PC-3 (cell line): ENCODE measurements around the gene NFYC. TPM values are rescaled to one million over a fixed set of nuclear protein-coding genes. Genes with fewer than 3 reads are reported as not detected.

Source experiments
- ATAC-seq: fragments of 200-7000 bp; cut with Tn5 transposase; 2 replicates; pipeline ENCODE4 v1.9.1; 2020; ENCODE audit warnings: mild to moderate bottlenecking, moderate library complexity
- BruUV-seq: library from RNA; stranded (reverse); fragments of 400-500 nt; replicated peaks from 2 replicates; lab custom pipeline; 2021; lab: Mats Ljungman, UMichigan
- CTCF ChIA-PET: fragments of 300-600 bp; sonication (Branson Sonifier 250); formaldehyde crosslinking; loops from one replicate; lab custom pipeline; 2022; ENCODE audit warnings: antibody characterized with exemption; lab: Charles Lee
- POLR2A ChIA-PET: fragments of 300-600 bp; sonication (Branson Sonifier 250); formaldehyde crosslinking; loops from one replicate; lab custom pipeline; 2022; ENCODE audit warnings: antibody characterized with exemption; ENCODE audit not compliant: unreplicated experiment; lab: Charles Lee
- DNase-seq: peaks from one replicate; pipeline ENCODE4 v3.0.0-alpha.2; 2015
- H2AFZ ChIP-seq: fragments of 300-600 bp; sonication (generic); 2 replicates; pipeline ENCODE4 v1.6.0; 2016; ENCODE audit warnings: antibody characterized with exemption, low read length
- H3F3A ChIP-seq: fragments of 300-600 bp; sonication (generic); one replicate; pipeline ENCODE4 v1.6.0; 2017; ENCODE audit warnings: antibody characterized with exemption, low read length, control low read depth, mild to moderate bottlenecking; ENCODE audit not compliant: unreplicated experiment
- H3K27ac ChIP-seq: fragments of 300-600 bp; sonication (generic); 2 replicates; pipeline ENCODE4 v1.5.1; 2016; ENCODE audit warnings: mild to moderate bottlenecking, low read length
- H3K27me3 ChIP-seq: fragments of 300-600 bp; sonication (generic); 2 replicates; pipeline ENCODE4 v1.6.1; 2016; ENCODE audit warnings: low read length, mixed read lengths
- H3K36me3 ChIP-seq: fragments of 300-600 bp; sonication (generic); 2 replicates; pipeline ENCODE4 v1.6.1; 2016; ENCODE audit warnings: low read depth, mixed run types, low read length, mixed read lengths
- H3K4me1 ChIP-seq: fragments of 300-600 bp; sonication (generic); 2 replicates; pipeline ENCODE4 v1.5.1; 2016; ENCODE audit warnings: low read length; ENCODE audit not compliant: insufficient read depth
- H3K4me2 ChIP-seq: fragments of 300-600 bp; sonication (generic); 2 replicates; pipeline ENCODE4 v1.6.0; 2016; ENCODE audit warnings: low read length
- H3K4me3 ChIP-seq: fragments of 300-600 bp; sonication (generic); 2 replicates; pipeline ENCODE4 v1.5.1; 2016; ENCODE audit warnings: mild to moderate bottlenecking, low read length, mixed read lengths
- H3K79me2 ChIP-seq: fragments of 300-600 bp; sonication (generic); 2 replicates; pipeline ENCODE4 v1.6.1; 2017; ENCODE audit warnings: low read length, mixed read lengths
- H3K9ac ChIP-seq: fragments of 300-600 bp; sonication (generic); 2 replicates; pipeline ENCODE4 v1.6.0; 2016; ENCODE audit warnings: mild to moderate bottlenecking, low read length
- H3K9me2 ChIP-seq: fragments of 300-600 bp; sonication (generic); replicated peaks from 2 replicates; pipeline ENCODE4 v1.6.1; 2016; ENCODE audit warnings: mixed run types, low read length, mixed read lengths
- H3K9me3 ChIP-seq: fragments of 300-600 bp; sonication (generic); 2 replicates; pipeline ENCODE4 v1.6.1; 2016; ENCODE audit warnings: low read length, mixed read lengths
- H4K20me1 ChIP-seq: fragments of 300-600 bp; sonication (generic); 2 replicates; pipeline ENCODE4 v1.6.1; 2016; ENCODE audit warnings: low read length, mixed read lengths
- EZH2 ChIP-seq: fragments of 300-600 bp; sonication (generic); IDR thresholded peaks from one replicate; pipeline ENCODE4 v1.6.1; 2017; ENCODE audit warnings: antibody characterized with exemption, mild to moderate bottlenecking, low read length; ENCODE audit not compliant: unreplicated experiment
- EZH2phosphoT487 ChIP-seq: fragments of 300-600 bp; sonication (generic); IDR thresholded peaks from 2 replicates; pipeline ENCODE4 v1.6.1; 2018; ENCODE audit warnings: mild to moderate bottlenecking, antibody characterized with exemption, low read length, borderline replicate concordance
- intact Hi-C: fragments of 100-400 bp; cut with micrococcal nuclease; formaldehyde crosslinking; loops from 2 replicates; pipeline ENCODE4 v1.9.0; 2023
- total RNA-seq: library from RNA; depleted of rRNA; stranded (reverse); fragments of >200 nt; gene quantifications from 2 replicates; pipeline ENCODE4 v1.2.3, GENCODE V29; 2014
- TF ChIP-seq, protein P1 (sequence below): fragments of 300-600 bp; sonication (generic); conservative IDR thresholded peaks from 2 replicates; pipeline ENCODE4 v1.5.1; 2017; ENCODE audit warnings: antibody characterized with exemption, low read depth, mild to moderate bottlenecking, low read length

NFYC gene
- total RNA-seq, 1 experiment from 2014 or later = 52.6 TPM

GRCh38 chr1:40712997-40713396, 21.5 kb downstream of the NFYC start:
- BruUV-seq = no TSS peak
- Histone ChIP-seq H3K4me3 (no peak overlapping the region), H3K4me1 (peaks cover 39% of the 10 kb centered on the region)

GRCh38 chr1:40715491-40716059, 24.1 kb downstream of the NFYC start:
- Histone ChIP-seq H3K9me2 (no peaks in the 10 kb centered on the region), H3K27me3 (no peaks in the 10 kb centered on the region), H3K4me1 (peaks cover 24% of the 10 kb centered on the region), H3K9me3 (no peaks in the 10 kb centered on the region), H3K4me3 (no peak overlapping the region), H3K9ac (no peak overlapping the region), H3F3A (peaks cover 9% of the 10 kb centered on the region), H4K20me1 (0 out of 2 replicates have a peak, but pooled peaks cover 11% of the 10 kb centered on the region), H3K27ac (no peak overlapping the region), H3K36me3 (no peaks in the 10 kb centered on the region; the same call in 1 of the 2 replicates), H3K4me2 (no peak overlapping the region), H3K79me2 (peaks cover 90% of the 10 kb centered on the region), H2AFZ (no peak overlapping the region)
- CTCF ChIA-PET = no interaction called here
- POLR2A ChIA-PET = no interaction called here
- no peak for ATAC-seq
- TF ChIP-seq, protein P1, sequence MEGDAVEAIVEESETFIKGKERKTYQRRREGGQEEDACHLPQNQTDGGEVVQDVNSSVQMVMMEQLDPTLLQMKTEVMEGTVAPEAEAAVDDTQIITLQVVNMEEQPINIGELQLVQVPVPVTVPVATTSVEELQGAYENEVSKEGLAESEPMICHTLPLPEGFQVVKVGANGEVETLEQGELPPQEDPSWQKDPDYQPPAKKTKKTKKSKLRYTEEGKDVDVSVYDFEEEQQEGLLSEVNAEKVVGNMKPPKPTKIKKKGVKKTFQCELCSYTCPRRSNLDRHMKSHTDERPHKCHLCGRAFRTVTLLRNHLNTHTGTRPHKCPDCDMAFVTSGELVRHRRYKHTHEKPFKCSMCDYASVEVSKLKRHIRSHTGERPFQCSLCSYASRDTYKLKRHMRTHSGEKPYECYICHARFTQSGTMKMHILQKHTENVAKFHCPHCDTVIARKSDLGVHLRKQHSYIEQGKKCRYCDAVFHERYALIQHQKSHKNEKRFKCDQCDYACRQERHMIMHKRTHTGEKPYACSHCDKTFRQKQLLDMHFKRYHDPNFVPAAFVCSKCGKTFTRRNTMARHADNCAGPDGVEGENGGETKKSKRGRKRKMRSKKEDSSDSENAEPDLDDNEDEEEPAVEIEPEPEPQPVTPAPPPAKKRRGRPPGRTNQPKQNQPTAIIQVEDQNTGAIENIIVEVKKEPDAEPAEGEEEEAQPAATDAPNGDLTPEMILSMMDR = no peak
- no peak for TF ChIP-seq EZH2
- TF ChIP-seq EZH2phosphoT487 = no peak
- no peak for DNase-seq
- no TSS peak for BruUV-seq
- intact Hi-C loops = no loop called here

More at GRCh38 chr1:40712997-40713396, 21.5 kb downstream of the NFYC start:
- Histone ChIP-seq H3K9ac (no peak overlapping the region), H3K4me2 (peak overlapping the region; percentile 12; the same call in 1 of the 2 replicates), H3K27ac (no peak overlapping the region), H3K79me2 (peaks cover 94% of the 10 kb centered on the region), H3K9me2 (no peaks in the 10 kb centered on the region), H3K9me3 (no peaks in the 10 kb centered on the region), H4K20me1 (0 out of 2 replicates have a peak, but pooled peaks cover 11% of the 10 kb centered on the region), H3F3A (peaks cover 9% of the 10 kb centered on the region), H3K36me3 (no peaks in the 10 kb centered on the region; the same call in 1 of the 2 replicates), H3K27me3 (no peaks in the 10 kb centered on the region), H2AFZ (no peak overlapping the region)
- intact Hi-C loops = loop anchor here (5.0 kb wide), 1 partner anchor 39 kb away; no protein-coding TSS in a partner anchor
- CTCF ChIA-PET = no interaction called here
- ATAC-seq (no peak), DNase-seq (peak; percentile 15)
- POLR2A ChIA-PET = no interaction called here
- TF ChIP-seq, protein P1 = no peak
- TF ChIP-seq EZH2phosphoT487 = no peak
- TF ChIP-seq EZH2 = no peak

DNA sequence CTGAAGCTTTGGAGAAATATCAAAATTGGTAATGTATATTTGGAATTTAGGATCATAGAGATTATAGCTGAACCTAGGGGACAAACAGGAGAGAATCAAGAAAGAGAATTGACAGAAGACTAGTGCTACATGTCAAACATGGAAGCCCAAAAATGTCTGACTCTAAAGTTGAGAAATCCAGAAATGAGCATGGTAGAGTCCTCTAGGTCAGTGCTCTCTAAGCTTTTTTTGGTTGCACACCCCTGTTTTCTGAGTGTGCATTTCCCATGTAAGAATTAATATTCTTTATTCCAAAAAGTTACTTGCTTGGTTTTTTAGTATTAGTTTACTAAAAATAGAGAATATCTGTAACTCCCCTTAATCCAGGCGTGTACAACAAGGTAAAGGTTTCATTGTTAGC, 25.6 kb downstream of the NFYC start:
- Histone ChIP-seq H3K9me3 (no peaks in the 10 kb centered on the region), H3K36me3 (no peaks in the 10 kb centered on the region; the same call in 1 of the 2 replicates), H3K4me2 (no peak overlapping the region), H3K79me2 (peaks cover 85% of the 10 kb centered on the region), H3F3A (no peaks in the 10 kb centered on the region), H3K9ac (no peak overlapping the region), H4K20me1 (0 out of 2 replicates have a peak, but pooled peaks cover 8% of the 10 kb centered on the region), H3K9me2 (no peaks in the 10 kb centered on the region), H3K27ac (no peak overlapping the region), H3K4me1 (peaks cover 10% of the 10 kb centered on the region), H3K4me3 (no peak overlapping the region), H2AFZ (no peak overlapping the region), H3K27me3 (no peaks in the 10 kb centered on the region)
- BruUV-seq = no TSS peak
- ATAC-seq (no peak), DNase-seq (no peak)
- no peak for TF ChIP-seq EZH2phosphoT487
- TF ChIP-seq EZH2 = no peak
- TF ChIP-seq, protein P1 = no peak
- POLR2A ChIA-PET = no interaction called here
- CTCF ChIA-PET = no interaction called here
- intact Hi-C loops = no loop called here
